Activated CD4-positive, alpha-beta memory T cell treated with anti-CD3 and anti-CD28 coated beads for 36 hours (primary cell): Measurements from ENCODE around the gene RNF213. TPM values are rescaled to one million over a fixed set of nuclear protein-coding genes. Genes with fewer than 3 reads are reported as not detected.
A peak's percentile ranks its signal among the peaks of the same experiment; 100 is the strongest.

Experiments
- CTCF ChIA-PET: fragments of 350-600 bp; sonication (Branson Sonifier 250); formaldehyde crosslinking; loops from one replicate; lab custom pipeline; 2021; ENCODE audit warnings: antibody characterized with exemption, inconsistent platforms; lab: Charles Lee
- POLR2A ChIA-PET: fragments of 350-600 bp; sonication (Branson Sonifier 250); formaldehyde crosslinking; loops from one replicate; lab custom pipeline; 2021; ENCODE audit warnings: antibody characterized with exemption; lab: Charles Lee
- DNase-seq: peaks from one replicate; pipeline ENCODE4 v3.0.0-alpha.2; 2020
- H3K27ac Mint-ChIP-seq: one replicate; pipeline ENCODE4 v1.8.0; 2021; ENCODE audit warnings: mixed read lengths
- H3K27me3 Mint-ChIP-seq: one replicate; pipeline ENCODE4 v1.8.0; 2021; ENCODE audit warnings: mixed read lengths
- H3K36me3 Mint-ChIP-seq: one replicate; pipeline ENCODE4 v1.8.0; 2021; ENCODE audit warnings: mixed read lengths
- H3K4me1 Mint-ChIP-seq: one replicate; pipeline ENCODE4 v1.8.0; 2021; ENCODE audit warnings: low read depth, mixed read lengths
- H3K4me3 Mint-ChIP-seq: one replicate; pipeline ENCODE4 v1.8.0; 2021; ENCODE audit warnings: mild to moderate bottlenecking, mixed read lengths
- H3K9me3 Mint-ChIP-seq: one replicate; pipeline ENCODE4 v1.8.0; 2021; ENCODE audit warnings: mixed read lengths
- intact Hi-C: fragments of 100-400 bp; cut with micrococcal nuclease; formaldehyde crosslinking; loops from one replicate; pipeline ENCODE4 v1.15.1; 2023
- total RNA-seq, 2 experiments: library from RNA; stranded (reverse); gene quantifications; one replicate each; pipeline ENCODE4 v1.2.3, GENCODE V29; 2021

Gene RNF213
- total RNA-seq, 2 experiments from 2014 or later: 421 to 440 TPM

GRCh38 chr17:80349751-80350150 lies 89.1 kb downstream of the RNF213 start:
- Mint-ChIP-seq H3K27me3 (no peaks in the 10 kb centered on the region), H3K36me3 (peaks cover 90% of the 10 kb centered on the region), H3K4me1 (peaks cover 8% of the 10 kb centered on the region), H3K9me3 (no peaks in the 10 kb centered on the region), H3K4me3 (no peak overlapping the region), H3K27ac (no peak overlapping the region)
- no peak for DNase-seq
- intact Hi-C loops: loop anchor here (10.0 kb wide), 1 partner anchor 55 kb away; no protein-coding TSS in a partner anchor
- ChIA-PET CTCF (interaction anchor here (0.6 kb wide), 1 partner anchor 1055 kb away, joined by 3 read pairs; no protein-coding TSS in a partner anchor), POLR2A (no interaction called here)

GRCh38 chr17:80352216-80352895 lies 91.7 kb downstream of the RNF213 start:
- intact Hi-C loops: loop anchor here (10.0 kb wide), 1 partner anchor 58 kb away; no protein-coding TSS in a partner anchor
- Mint-ChIP-seq H3K4me1 (peaks cover 8% of the 10 kb centered on the region), H3K27me3 (no peaks in the 10 kb centered on the region), H3K4me3 (no peak overlapping the region), H3K9me3 (no peaks in the 10 kb centered on the region), H3K36me3 (peaks cover 75% of the 10 kb centered on the region), H3K27ac (no peak overlapping the region)
- no peak for DNase-seq
- POLR2A ChIA-PET: no interaction called here
- CTCF ChIA-PET: no interaction called here

- no peak for DNase-seq
- Mint-ChIP-seq H3K27ac (no peak overlapping the region), H3K4me1 (peaks cover 8% of the 10 kb centered on the region), H3K36me3 (peaks cover 74% of the 10 kb centered on the region), H3K4me3 (no peak overlapping the region), H3K27me3 (no peaks in the 10 kb centered on the region), H3K9me3 (no peaks in the 10 kb centered on the region)
- intact Hi-C loops: loop anchor here (10.0 kb wide), 1 partner anchor 58 kb away; no protein-coding TSS in a partner anchor
- POLR2A ChIA-PET: interaction anchor here (0.9 kb wide), 1 partner anchor 12 kb away, joined by 3 read pairs; no protein-coding TSS in a partner anchor
- CTCF ChIA-PET: no interaction called here
These were observed 92.5 kb downstream of the RNF213 start for GRCh38 chr17:80352991-80353665.

- ChIA-PET POLR2A (interaction anchor here (0.9 kb wide), 1 partner anchor 12 kb away, joined by 3 read pairs; no protein-coding TSS in a partner anchor), CTCF (no interaction called here)
- Mint-ChIP-seq H3K36me3 (peaks cover 73% of the 10 kb centered on the region), H3K27me3 (no peaks in the 10 kb centered on the region), H3K4me3 (no peak overlapping the region), H3K4me1 (peaks cover 4% of the 10 kb centered on the region), H3K9me3 (no peaks in the 10 kb centered on the region), H3K27ac (no peak overlapping the region)
- no peak for DNase-seq
- intact Hi-C loops: loop anchor here (10.0 kb wide), 1 partner anchor 59 kb away; no protein-coding TSS in a partner anchor
These were observed 93.1 kb downstream of the RNF213 start for GRCh38 chr17:80353718-80354275.

DNA sequence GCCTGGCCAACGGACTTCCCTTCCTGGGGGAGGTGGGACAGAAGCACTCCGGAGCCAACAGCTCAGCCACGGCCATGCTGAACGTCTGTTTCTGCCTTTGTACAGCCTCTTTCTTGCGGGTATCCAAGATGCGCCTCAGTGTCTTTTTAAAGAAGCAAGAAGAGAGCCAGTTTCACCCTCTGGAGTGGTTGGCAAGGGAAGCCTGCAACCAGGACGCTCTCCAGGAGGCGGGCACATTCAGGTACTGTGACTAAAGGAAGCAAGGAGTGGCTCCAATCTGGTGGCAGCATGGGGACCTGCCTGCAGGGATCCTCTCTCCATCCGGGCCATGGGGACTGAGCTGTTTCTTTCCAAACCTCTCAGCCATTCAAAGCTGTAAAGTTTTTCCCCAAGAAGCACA lies 93.7 kb downstream of the RNF213 start:
- CTCF ChIA-PET: no interaction called here
- POLR2A ChIA-PET: no interaction called here
- no peak overlapping the region for H3K27ac Mint-ChIP-seq

DNA sequence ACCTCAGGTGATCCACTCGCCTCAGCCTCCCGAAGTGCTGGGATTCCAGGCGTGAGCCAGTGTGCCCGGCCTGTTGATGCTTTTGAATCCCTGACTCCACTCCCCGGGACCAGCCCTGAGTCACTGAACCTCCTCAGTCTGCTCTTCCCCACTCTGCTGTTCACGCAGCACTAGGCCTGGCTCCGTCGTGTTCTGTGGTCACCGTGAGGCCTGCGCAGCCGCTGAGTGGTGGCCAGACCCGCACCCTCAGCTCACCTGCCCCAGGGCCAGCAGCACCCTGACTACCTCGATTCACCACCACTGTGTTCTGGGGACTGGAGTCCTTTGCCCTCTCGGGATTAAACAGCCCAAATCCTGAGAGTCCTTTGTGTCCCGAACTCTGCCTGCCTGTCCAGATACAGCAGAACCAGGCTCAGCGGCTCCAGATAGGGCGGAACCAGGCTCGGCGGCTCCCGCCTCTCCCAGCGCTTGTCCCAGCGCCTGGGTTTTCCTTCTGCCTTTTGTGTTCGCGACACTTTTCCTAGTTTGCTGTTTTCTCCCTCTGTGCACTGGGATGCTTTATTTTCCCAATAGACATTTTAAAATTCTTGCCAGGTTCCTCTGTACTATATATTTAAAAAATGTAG lies 95.7 kb downstream of the RNF213 start:
- Mint-ChIP-seq H3K27ac (no peak overlapping the region), H3K27me3 (no peaks in the 10 kb centered on the region), H3K4me1 (no peaks in the 10 kb centered on the region), H3K4me3 (no peak overlapping the region), H3K36me3 (peaks cover 74% of the 10 kb centered on the region), H3K9me3 (no peaks in the 10 kb centered on the region)
- POLR2A ChIA-PET: no interaction called here
- CTCF ChIA-PET: no interaction called here
- DNase-seq: no peak
- intact Hi-C loops: loop anchor here (10.0 kb wide), 1 partner anchor 62 kb away; no protein-coding TSS in a partner anchor

More for the DNA sequence above, 93.7 kb downstream of the RNF213 start:
- H3K4me1 Mint-ChIP-seq: no peaks in the 10 kb centered on the region
- intact Hi-C loops: loop anchor here (10.0 kb wide), 1 partner anchor 60 kb away; no protein-coding TSS in a partner anchor
- H3K27me3 Mint-ChIP-seq: no peaks in the 10 kb centered on the region
- no peak overlapping the region for H3K4me3 Mint-ChIP-seq
- no peaks in the 10 kb centered on the region for H3K9me3 Mint-ChIP-seq
- peaks cover 73% of the 10 kb centered on the region for H3K36me3 Mint-ChIP-seq
- DNase-seq: no peak

DNA sequence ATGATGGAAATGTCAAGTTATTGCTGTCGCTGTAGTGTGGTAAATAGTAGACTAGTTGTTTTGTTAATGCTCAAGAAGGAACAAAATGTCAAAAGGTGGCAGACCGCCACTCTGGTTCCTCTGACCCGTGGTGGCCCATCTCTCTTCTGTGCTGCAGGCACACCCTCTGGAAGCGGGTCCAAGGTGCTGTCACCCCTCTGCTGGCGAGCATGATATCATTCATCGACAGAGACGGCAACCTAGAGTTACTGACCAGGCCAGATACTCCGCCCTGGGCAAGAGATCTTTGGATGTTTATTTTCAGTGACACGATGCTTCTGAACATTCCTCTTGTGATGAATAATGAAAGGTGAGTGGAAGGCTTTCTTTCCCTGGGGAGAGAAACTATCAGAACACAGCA lies 97.5 kb downstream of the RNF213 start:
- Mint-ChIP-seq H3K4me3 (no peak overlapping the region), H3K27me3 (no peaks in the 10 kb centered on the region), H3K9me3 (no peaks in the 10 kb centered on the region), H3K27ac (no peak overlapping the region), H3K4me1 (no peaks in the 10 kb centered on the region), H3K36me3 (peaks cover 74% of the 10 kb centered on the region)
- intact Hi-C loops: loop anchor here (10.0 kb wide), 1 partner anchor 63 kb away; no protein-coding TSS in a partner anchor
- ChIA-PET CTCF (no interaction called here), POLR2A (no interaction called here)
- no peak for DNase-seq

DNA sequence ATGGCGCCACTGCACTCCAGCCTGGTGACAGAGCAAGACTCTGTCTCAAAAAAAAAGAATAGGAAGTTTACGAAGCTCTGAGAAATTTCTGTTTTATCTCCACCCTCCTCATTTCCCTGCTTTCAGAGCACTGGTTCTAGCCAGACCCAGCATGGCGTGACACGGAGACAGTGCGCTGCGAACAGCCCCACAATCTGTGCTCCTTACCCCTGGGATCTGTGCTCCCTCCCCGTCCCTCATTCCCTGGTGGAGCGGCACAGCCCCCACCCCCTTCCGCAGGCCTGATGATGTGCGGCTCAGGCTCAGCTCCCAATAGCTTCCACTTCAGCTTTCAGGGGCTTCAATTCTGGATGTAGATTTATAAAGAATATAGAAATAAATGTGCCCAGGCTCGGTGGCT lies 98.2 kb downstream of the RNF213 start:
- Mint-ChIP-seq H3K36me3 (peaks cover 74% of the 10 kb centered on the region), H3K4me1 (no peaks in the 10 kb centered on the region), H3K27ac (no peak overlapping the region), H3K4me3 (no peak overlapping the region), H3K27me3 (no peaks in the 10 kb centered on the region), H3K9me3 (no peaks in the 10 kb centered on the region)
- CTCF ChIA-PET: interaction anchor here (1.0 kb wide), 1 partner anchor 12 kb away, joined by 4 read pairs; no protein-coding TSS in a partner anchor
- intact Hi-C loops: loop anchor here (10.0 kb wide), 1 partner anchor 64 kb away; no protein-coding TSS in a partner anchor
- POLR2A ChIA-PET: no interaction called here
- no peak for DNase-seq

- CTCF ChIA-PET: interaction anchor here (0.7 to 1.0 kb wide), 2 partner anchors 12 to 26 kb away, joined by 3 to 4 read pairs; no protein-coding TSS in a partner anchor
- H3K4me1 Mint-ChIP-seq: no peaks in the 10 kb centered on the region
- peaks cover 76% of the 10 kb centered on the region for H3K36me3 Mint-ChIP-seq
- H3K9me3 Mint-ChIP-seq: no peaks in the 10 kb centered on the region
- DNase-seq: no peak
- no peak overlapping the region for H3K4me3 Mint-ChIP-seq
- intact Hi-C loops: loop anchor here (10.0 kb wide), 1 partner anchor 65 kb away; no protein-coding TSS in a partner anchor
- POLR2A ChIA-PET: no interaction called here
- no peaks in the 10 kb centered on the region for H3K27me3 Mint-ChIP-seq
- peak overlapping the region; percentile 65 for H3K27ac Mint-ChIP-seq
These were observed 98.9 kb downstream of the RNF213 start for GRCh38 chr17:80359422-80360110.

- H3K4me1 Mint-ChIP-seq: no peaks in the 10 kb centered on the region
- H3K27me3 Mint-ChIP-seq: no peaks in the 10 kb centered on the region
- H3K4me3 Mint-ChIP-seq: no peak overlapping the region
- no peaks in the 10 kb centered on the region for H3K9me3 Mint-ChIP-seq
- H3K36me3 Mint-ChIP-seq: peaks cover 79% of the 10 kb centered on the region
- intact Hi-C loops: no loop called here
- CTCF ChIA-PET: interaction anchor here (0.6 to 0.7 kb wide), 2 partner anchors 25 to 545 kb away, joined by 3 to 4 read pairs; no protein-coding TSS in a partner anchor
- no peak for DNase-seq
- POLR2A ChIA-PET: no interaction called here
- H3K27ac Mint-ChIP-seq: no peak overlapping the region
These were observed 99.7 kb downstream of the RNF213 start for GRCh38 chr17:80360396-80360795.
